GM12872 (cell line): ENCODE data around the gene PRDM16.

Experiments used
- CTCF ChIP-seq: IDR thresholded peaks from 3 replicates; pipeline ENCODE4 v1.5.1; 2011; ENCODE audit warnings: low read depth, mild to moderate bottlenecking, low read length, moderate library complexity; ENCODE audit not compliant: insufficient read depth

Gene PRDM16

GRCh38 chr1:3068564-3069431 is at the start of gene PRDM16:
PRDM16 (plus strand) TSS chr1:3069203; CDS start chr1:3069260, 57 bp downstream.
- TF ChIP-seq CTCF = no peak

- TF ChIP-seq CTCF = no peak
Observed at GRCh38 chr1:3019516-3020051, 49.4 kb upstream of the PRDM16 start.

GRCh38 chr1:3020263-3020909 is 48.6 kb upstream of the PRDM16 start:
- TF ChIP-seq CTCF = no peak

- no peak for TF ChIP-seq CTCF
Observed at GRCh38 chr1:3021233-3021671, 47.8 kb upstream of the PRDM16 start, which contains the start of gene ACTRT2. ACTRT2 (plus strand) TSS chr1:3021467; CDS start chr1:3021687, 220 bp downstream.

- TF ChIP-seq CTCF = no peak
Observed at GRCh38 chr1:3021801-3022401, 47.1 kb upstream of the PRDM16 start.

- TF ChIP-seq CTCF = no peak
Observed at GRCh38 chr1:3022511-3022973, 46.5 kb upstream of the PRDM16 start.

- no peak for TF ChIP-seq CTCF
Observed at GRCh38 chr1:3022976-3023375, 46.0 kb upstream of the PRDM16 start.
